HG03565 (cell line): ENCODE data around the gene RBM11.

Experiments used
- ATAC-seq: cut with Tn5 transposase; IDR thresholded peaks from one replicate; pipeline ENCODE4 v1.9.1; 2021; ENCODE audit warnings: mild to moderate bottlenecking, moderate library complexity; ENCODE audit not compliant: unreplicated experiment

The RBM11 gene

GRCh38 chr21:14270631-14271030, 54.7 kb downstream of the RBM11 start:
- no peak for ATAC-seq

- ATAC-seq: no peak
Observed at GRCh38 chr21:14271053-14271452, 55.1 kb downstream of the RBM11 start.

- ATAC-seq: no peak
Observed at GRCh38 chr21:14271641-14272040, 55.7 kb downstream of the RBM11 start.

GRCh38 chr21:14273736-14274538, 58.0 kb downstream of the RBM11 start:
- ATAC-seq: no peak

- no peak for ATAC-seq
Observed at GRCh38 chr21:14275702-14276205, 59.8 kb downstream of the RBM11 start.
